ENCODE measurements around the gene FLT3LG. TPM values are rescaled to one million over a fixed set of nuclear protein-coding genes. Genes with fewer than 3 reads are reported as not detected.

Gene FLT3LG
- total and polyA plus RNA-seq, 9 of the 15 experiments (the other 6 are each of a cell fraction or from before 2014, with no cell fraction given), result 0.31 to 6.4 (median 1.1) TPM

GRCh38 chr19:49497047-49497788 lies 23.2 kb downstream of the FLT3LG start (continued):
- TF ChIP-seq ZNF79 (CRISPR knock-in tag; IDR thresholded peaks at IDR 0.05; ENCODE audit: low read depth) (no peak), USF2 (CRISPR knock-in tag; IDR thresholded peaks at IDR 0.05) (0 out of 2 replicates have a peak, but pooled peaks have one; percentile 5), MAX (CRISPR knock-in tag; IDR thresholded peaks at IDR 0.05) (peak; percentile 88), KLF16 (IDR thresholded peaks at IDR 0.05) (no peak), HOMEZ (CRISPR knock-in tag; IDR thresholded peaks at IDR 0.05) (no peak), ZEB2 (IDR thresholded peaks at IDR 0.05) (no peak), POLR3A (IDR thresholded peaks at IDR 0.05; ENCODE audit: borderline replicate concordance, extremely low read depth, insufficient read depth, insufficient read length) (no peak), TBL1XR1 (IDR thresholded peaks at IDR 0.05; ENCODE audit: low read length in 2 of 2) (no peak), ZNF766 (CRISPR knock-in tag; conservative IDR thresholded peaks at IDR 0.05) (0 out of 2 replicates have a peak, but pooled peaks have one; percentile 23), SIRT6 (IDR thresholded peaks at IDR 0.05; ENCODE audit: low read depth, low read length) (peak; percentile 14), YY1 (IDR thresholded peaks at IDR 0.05; ENCODE audit: borderline replicate concordance in 1 of 3, control insufficient read depth in 1 of 3, extremely low read depth in 1 of 3, insufficient read depth in 3 of 3, insufficient read length in 1 of 3, insufficient replicate concordance in 2 of 3, low read depth in 1 of 3, low read length in 2 of 3) (peak in 1 of 3 experiments; percentile 60), ZNF184 (CRISPR knock-in tag; IDR thresholded peaks at IDR 0.05) (no peak), STAT5B (CRISPR knock-in tag; IDR thresholded peaks at IDR 0.05) (no peak), CREB1 (IDR thresholded peaks at IDR 0.05) (0 out of 2 replicates have a peak, but pooled peaks have one; percentile 9), CREB1 (CRISPR knock-in tag; IDR thresholded peaks at IDR 0.05) (0 out of 2 replicates have a peak, but pooled peaks have one; percentile 31), HDAC2 (IDR thresholded peaks at IDR 0.05) (peak; percentile 16; the same call in 1 of the 2 replicates), HNRNPL (IDR thresholded peaks at IDR 0.05; ENCODE audit: low read depth, low read length) (peak; percentile 31; the same call in 1 of the 2 replicates), KLF1 (tag; IDR thresholded peaks at IDR 0.05) (peak; percentile 55; the same call in 1 of the 2 replicates), DNMT1 (IDR thresholded peaks at IDR 0.05) (no peak), PHTF2 (CRISPR knock-in tag; IDR thresholded peaks at IDR 0.05) (no peak), CREB3L1 (IDR thresholded peaks at IDR 0.05; ENCODE audit: borderline replicate concordance, low read depth) (peak; percentile 49; the same call in 1 of the 2 replicates), NR2C1 (IDR thresholded peaks at IDR 0.05) (no peak), NR2C1 (tag; IDR thresholded peaks at IDR 0.05) (0 out of 2 replicates have a peak, but pooled peaks have one; percentile 40), ZZZ3 (IDR thresholded peaks at IDR 0.05) (no peak), ZNF143 (CRISPR knock-in tag; IDR thresholded peaks at IDR 0.05) (peak; percentile 89), SP1 (CRISPR knock-in tag; IDR thresholded peaks at IDR 0.05) (peak; percentile 70; the same call in 1 of the 2 replicates)
